ENCODE measurements around the gene DPYSL5.
"Not testable (repeated sequence)": the region's sequence is repeated elsewhere in the genome, so short reads cannot be mapped to it uniquely, and the experiment has no call there.

The DPYSL5 gene

GRCh38 chr2:26814072-26814765 is 33.7 kb upstream of the DPYSL5 start:
- not testable (repeated sequence) for H3K9me3 ChIP-seq (ENCODE audit: control insufficient read depth, insufficient read depth, low read length); H3K4me1 ChIP-seq (ENCODE audit: control insufficient read depth, insufficient read depth, low read length); H3K4me3 ChIP-seq (ENCODE audit: low read length); DNase-seq (ENCODE audit: low read depth, low spot score); H3K27ac ChIP-seq (ENCODE audit: low read length); H3K27me3 ChIP-seq (ENCODE audit: control insufficient read depth, insufficient read depth, low read length); H3K36me3 ChIP-seq (ENCODE audit: control insufficient read depth, insufficient read depth, low read length)
- WGBS (ENCODE audit: insufficient coverage, insufficient read length) = no CpG with 5 or more reads among the region's 52 CpGs

DNA sequence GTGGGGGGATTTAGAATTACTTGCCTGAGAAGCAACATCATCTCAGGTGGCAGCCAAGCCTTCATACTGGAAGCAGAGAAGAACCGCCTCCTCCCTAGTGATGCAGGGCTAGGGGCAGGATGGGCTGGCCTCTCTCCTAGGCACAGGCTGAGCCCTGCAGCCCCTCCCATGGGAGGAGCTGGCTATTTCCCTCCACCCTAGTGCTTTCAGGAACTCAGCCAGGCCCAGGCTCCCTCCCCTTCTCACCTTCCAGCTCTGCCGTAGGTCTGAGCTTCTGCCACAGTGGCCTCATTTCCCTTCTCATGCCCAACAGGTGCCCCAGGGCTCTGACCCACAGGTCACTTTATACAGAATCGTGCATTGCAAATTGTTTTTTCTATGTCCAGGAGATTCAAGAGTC is 31.0 kb upstream of the DPYSL5 start:
- H3K27me3 ChIP-seq (ENCODE audit: control insufficient read depth, insufficient read depth, low read length) = no peaks in the 10 kb centered on the region
- DNase-seq (ENCODE audit: low read depth, low spot score) = peak; percentile 20

GRCh38 chr2:26818255-26818654 is 29.7 kb upstream of the DPYSL5 start:
- no CpG with 5 or more reads among the region's 5 CpGs for WGBS (ENCODE audit: insufficient coverage, insufficient read length)
- Histone ChIP-seq H3K4me1 (ENCODE audit: control insufficient read depth, insufficient read depth, low read length) (peaks cover 2% of the 10 kb centered on the region; the same call in 1 of the 2 replicates), H3K27me3 (ENCODE audit: control insufficient read depth, insufficient read depth, low read length) (no peaks in the 10 kb centered on the region), H3K27ac (ENCODE audit: low read length) (no peak overlapping the region), H3K9me3 (ENCODE audit: control insufficient read depth, insufficient read depth, low read length) (no peaks in the 10 kb centered on the region), H3K36me3 (ENCODE audit: control insufficient read depth, insufficient read depth, low read length) (no peaks in the 10 kb centered on the region), H3K4me3 (ENCODE audit: low read length) (no peak overlapping the region)
- DNase-seq (ENCODE audit: low read depth, low spot score) = no peak

More for the DNA sequence above, 31.0 kb upstream of the DPYSL5 start:
- Histone ChIP-seq H3K36me3 (ENCODE audit: control insufficient read depth, insufficient read depth, low read length) (no peaks in the 10 kb centered on the region), H3K27ac (ENCODE audit: low read length) (no peak overlapping the region), H3K9me3 (ENCODE audit: control insufficient read depth, insufficient read depth, low read length) (no peaks in the 10 kb centered on the region), H3K4me3 (ENCODE audit: low read length) (no peak overlapping the region), H3K4me1 (ENCODE audit: control insufficient read depth, insufficient read depth, low read length) (peaks cover 2% of the 10 kb centered on the region; the same call in 1 of the 2 replicates)
- WGBS (ENCODE audit: insufficient coverage, insufficient read length) = no CpG with 5 or more reads among the region's 3 CpGs

DNA sequence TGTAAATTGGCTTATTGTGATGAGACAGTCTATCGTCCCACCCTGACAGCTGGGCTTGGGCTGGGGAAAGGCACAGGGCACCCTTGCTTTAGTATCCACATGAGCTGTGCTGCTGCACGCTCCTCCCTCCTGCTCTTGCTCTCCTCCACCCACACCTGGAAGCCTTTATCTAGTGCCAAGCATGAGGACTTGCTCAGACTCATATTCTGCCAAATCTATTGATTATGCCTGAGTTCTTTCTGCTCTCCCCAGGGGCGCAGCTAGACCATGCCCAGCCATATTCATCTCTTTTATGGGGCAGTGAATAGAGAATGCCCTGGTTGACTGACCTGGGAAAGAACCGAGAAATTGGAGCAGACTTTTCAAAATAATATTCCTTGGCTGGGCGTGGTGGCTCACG is 29.0 kb upstream of the DPYSL5 start:
- peaks cover 2% of the 10 kb centered on the region; the same call in 1 of the 2 replicates for H3K4me1 ChIP-seq (ENCODE audit: control insufficient read depth, insufficient read depth, low read length)
- no peak for DNase-seq (ENCODE audit: low read depth, low spot score)
- no peaks in the 10 kb centered on the region for H3K36me3 ChIP-seq (ENCODE audit: control insufficient read depth, insufficient read depth, low read length)
- no peak overlapping the region for H3K4me3 ChIP-seq (ENCODE audit: low read length)
- no peak overlapping the region for H3K27ac ChIP-seq (ENCODE audit: low read length)
- H3K27me3 ChIP-seq (ENCODE audit: control insufficient read depth, insufficient read depth, low read length) = no peaks in the 10 kb centered on the region
- WGBS (ENCODE audit: insufficient coverage, insufficient read length) = no CpG with 5 or more reads among the region's 6 CpGs
- no peaks in the 10 kb centered on the region for H3K9me3 ChIP-seq (ENCODE audit: control insufficient read depth, insufficient read depth, low read length)

DNA sequence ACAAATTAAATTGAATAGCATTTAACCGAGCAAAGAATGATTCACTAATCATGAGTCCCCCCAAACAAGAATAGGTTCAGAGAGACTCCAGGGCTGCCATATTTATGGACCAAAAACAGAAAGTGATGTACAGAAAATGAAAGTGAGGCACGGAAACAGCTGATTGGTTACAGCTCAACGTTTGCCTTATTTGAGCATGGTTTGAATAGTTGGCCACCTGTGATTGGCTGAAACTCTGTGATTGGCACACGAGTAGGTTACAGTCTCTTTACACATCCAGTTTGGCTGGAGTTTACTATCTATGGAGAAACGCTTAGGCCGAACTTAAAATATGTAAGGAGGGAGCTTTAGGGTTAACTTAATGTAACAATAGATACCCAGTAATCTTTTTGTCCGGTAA is 27.0 kb upstream of the DPYSL5 start:
- no peak overlapping the region for H3K4me3 ChIP-seq (ENCODE audit: low read length)
- no peak overlapping the region for H3K27ac ChIP-seq (ENCODE audit: low read length)
- no peaks in the 10 kb centered on the region for H3K9me3 ChIP-seq (ENCODE audit: control insufficient read depth, insufficient read depth, low read length)
- no CpG with 5 or more reads among the region's 7 CpGs for WGBS (ENCODE audit: insufficient coverage, insufficient read length)
- no peak for DNase-seq (ENCODE audit: low read depth, low spot score)
- peaks cover 2% of the 10 kb centered on the region; the same call in 1 of the 2 replicates for H3K4me1 ChIP-seq (ENCODE audit: control insufficient read depth, insufficient read depth, low read length)
- H3K27me3 ChIP-seq (ENCODE audit: control insufficient read depth, insufficient read depth, low read length) = no peaks in the 10 kb centered on the region
- H3K36me3 ChIP-seq (ENCODE audit: control insufficient read depth, insufficient read depth, low read length) = no peaks in the 10 kb centered on the region

GRCh38 chr2:26822877-26823276 is 25.1 kb upstream of the DPYSL5 start:
- H3K36me3 ChIP-seq (ENCODE audit: control insufficient read depth, insufficient read depth, low read length) = no peaks in the 10 kb centered on the region
- no peaks in the 10 kb centered on the region for H3K27me3 ChIP-seq (ENCODE audit: control insufficient read depth, insufficient read depth, low read length)
- H3K27ac ChIP-seq (ENCODE audit: low read length) = no peak overlapping the region
- no peaks in the 10 kb centered on the region for H3K9me3 ChIP-seq (ENCODE audit: control insufficient read depth, insufficient read depth, low read length)
- no CpG with 5 or more reads among the region's 6 CpGs for WGBS (ENCODE audit: insufficient coverage, insufficient read length)
- no peak for DNase-seq (ENCODE audit: low read depth, low spot score)
- peaks cover 2% of the 10 kb centered on the region; the same call in 1 of the 2 replicates for H3K4me1 ChIP-seq (ENCODE audit: control insufficient read depth, insufficient read depth, low read length)
- no peak overlapping the region for H3K4me3 ChIP-seq (ENCODE audit: low read length)

GRCh38 chr2:26838121-26838906 is 9.6 kb upstream of the DPYSL5 start:
- no peak for DNase-seq (ENCODE audit: low read depth, low spot score)
- no peaks in the 10 kb centered on the region for H3K36me3 ChIP-seq (ENCODE audit: control insufficient read depth, insufficient read depth, low read length)
- WGBS (ENCODE audit: insufficient coverage, insufficient read length) = no CpG with 5 or more reads among the region's 6 CpGs

DNA sequence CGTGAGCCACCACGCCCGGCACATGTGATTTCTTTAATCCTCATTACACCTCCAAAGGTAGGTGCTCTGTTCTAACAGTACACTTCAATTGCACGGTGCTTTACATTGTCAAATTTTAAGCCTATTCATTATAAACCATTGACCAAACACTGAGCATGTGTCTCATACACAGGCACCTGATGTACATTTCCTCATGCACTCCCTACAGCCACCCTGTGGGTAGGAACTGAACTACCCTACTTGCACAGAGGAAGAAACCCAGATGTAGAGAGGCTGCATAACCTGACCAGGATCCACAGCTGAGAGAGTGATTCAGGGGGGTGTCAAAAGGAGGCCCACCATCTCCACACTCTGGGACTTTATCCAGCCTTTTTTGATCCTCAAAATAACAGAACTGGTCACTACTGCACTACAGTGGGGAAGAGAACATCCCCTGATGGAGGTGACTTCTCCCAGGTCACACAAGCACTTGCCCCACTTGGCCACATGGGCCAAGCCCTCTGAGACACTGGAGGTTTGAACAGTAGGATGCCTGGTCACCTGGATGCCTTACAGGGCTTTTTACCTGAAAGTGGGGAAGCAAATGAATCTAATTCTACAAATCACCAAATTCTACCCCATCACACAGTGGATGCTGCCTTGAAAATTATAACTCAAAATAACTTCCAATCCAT is 6.9 kb upstream of the DPYSL5 start:
- Histone ChIP-seq H3K4me3 (ENCODE audit: low read length) (no peak overlapping the region), H3K36me3 (ENCODE audit: control insufficient read depth, insufficient read depth, low read length) (no peaks in the 10 kb centered on the region), H3K9me3 (ENCODE audit: control insufficient read depth, insufficient read depth, low read length) (no peaks in the 10 kb centered on the region), H3K27me3 (ENCODE audit: control insufficient read depth, insufficient read depth, low read length) (peaks cover 4% of the 10 kb centered on the region; the same call in 1 of the 2 replicates), H3K27ac (ENCODE audit: low read length) (no peak overlapping the region), H3K4me1 (ENCODE audit: control insufficient read depth, insufficient read depth, low read length) (no peaks in the 10 kb centered on the region)
- no CpG with 5 or more reads among the region's 4 CpGs for WGBS (ENCODE audit: insufficient coverage, insufficient read length)
- DNase-seq (ENCODE audit: low read depth, low spot score) = no peak

More at GRCh38 chr2:26838121-26838906, 9.6 kb upstream of the DPYSL5 start:
- no peaks in the 10 kb centered on the region for H3K27me3 ChIP-seq (ENCODE audit: control insufficient read depth, insufficient read depth, low read length)
- H3K4me1 ChIP-seq (ENCODE audit: control insufficient read depth, insufficient read depth, low read length) = no peaks in the 10 kb centered on the region
- no peak overlapping the region for H3K4me3 ChIP-seq (ENCODE audit: low read length)
- no peaks in the 10 kb centered on the region for H3K9me3 ChIP-seq (ENCODE audit: control insufficient read depth, insufficient read depth, low read length)
- H3K27ac ChIP-seq (ENCODE audit: low read length) = no peak overlapping the region

GRCh38 chr2:26843041-26843440 is 4.9 kb upstream of the DPYSL5 start:
- Histone ChIP-seq H3K4me3 (ENCODE audit: low read length) (no peak overlapping the region), H3K27ac (ENCODE audit: low read length) (no peak overlapping the region), H3K4me1 (ENCODE audit: control insufficient read depth, insufficient read depth, low read length) (no peaks in the 10 kb centered on the region), H3K9me3 (ENCODE audit: control insufficient read depth, insufficient read depth, low read length) (no peaks in the 10 kb centered on the region), H3K27me3 (ENCODE audit: control insufficient read depth, insufficient read depth, low read length) (peaks cover 10% of the 10 kb centered on the region; the same call in 1 of the 2 replicates), H3K36me3 (ENCODE audit: control insufficient read depth, insufficient read depth, low read length) (no peaks in the 10 kb centered on the region)
- no CpG with 5 or more reads among the region's 4 CpGs for WGBS (ENCODE audit: insufficient coverage, insufficient read length)
- DNase-seq (ENCODE audit: low read depth, low spot score) = no peak

DNA sequence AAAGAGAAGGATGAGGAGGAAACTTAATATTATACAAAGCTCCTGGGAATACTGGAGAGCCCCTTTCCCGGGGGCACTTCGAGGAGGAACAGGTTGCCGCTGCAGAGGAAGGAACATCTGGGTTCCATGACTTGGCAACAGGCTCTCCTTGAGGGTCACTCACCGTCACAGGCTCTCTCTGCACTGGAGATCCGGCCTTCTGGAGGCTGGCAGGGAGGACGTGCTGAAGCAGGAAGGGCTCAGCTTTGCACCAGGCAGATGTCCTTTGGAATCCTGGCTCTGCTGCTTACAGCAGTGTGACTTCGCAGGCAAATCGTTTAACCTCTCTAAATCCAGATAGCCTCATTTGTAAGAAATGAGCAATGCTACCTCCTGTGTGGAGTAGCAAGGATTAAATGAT is 2.9 kb upstream of the DPYSL5 start:
- Histone ChIP-seq H3K9me3 (ENCODE audit: control insufficient read depth, insufficient read depth, low read length) (no peaks in the 10 kb centered on the region), H3K4me1 (ENCODE audit: control insufficient read depth, insufficient read depth, low read length) (no peaks in the 10 kb centered on the region; the same call in 1 of the 2 replicates), H3K4me3 (ENCODE audit: low read length) (no peak overlapping the region), H3K27ac (ENCODE audit: low read length) (no peak overlapping the region), H3K36me3 (ENCODE audit: control insufficient read depth, insufficient read depth, low read length) (no peaks in the 10 kb centered on the region), H3K27me3 (ENCODE audit: control insufficient read depth, insufficient read depth, low read length) (peaks cover 23% of the 10 kb centered on the region)
- no peak for DNase-seq (ENCODE audit: low read depth, low spot score)
- WGBS (ENCODE audit: insufficient coverage, insufficient read length) = no CpG with 5 or more reads among the region's 8 CpGs
